Astrocyte of the spinal cord (primary cell): Measurements from ENCODE around the gene SMOC1.
A peak's percentile ranks its signal among the peaks of the same experiment; 100 is the strongest.

ENCODE experiments used
- DNase-seq: peaks from one replicate; pipeline ENCODE4 v3.0.0; 2011; ENCODE audit warnings: low read depth, low spot score
- H3K4me3 ChIP-seq: 2 replicates; pipeline ENCODE4 v1.5.1; 2011; ENCODE audit warnings: low read depth, mild to moderate bottlenecking, low read length, moderate library complexity
- CTCF ChIP-seq: IDR thresholded peaks from 2 replicates; pipeline ENCODE4 v1.5.1; 2012; ENCODE audit warnings: low read depth, mild to moderate bottlenecking, low read length, inconsistent platforms
- in situ Hi-C: cut with HindIII; loops from 2 replicates; pipeline ENCODE4 v1.10.0; 2017; ENCODE audit warnings: low sequenced_read_pairs

Gene SMOC1

GRCh38 chr14:70019695-70020094 lies 140.5 kb downstream of the SMOC1 start:
- in situ Hi-C loops, result no loop called here
- no peak overlapping the region for H3K4me3 ChIP-seq

GRCh38 chr14:70020352-70021170 lies 141.3 kb downstream of the SMOC1 start:
- TF ChIP-seq CTCF, result no peak
- no peak for DNase-seq
- in situ Hi-C loops, result no loop called here
- H3K4me3 ChIP-seq, result no peak overlapping the region

More at GRCh38 chr14:70019695-70020094, 140.5 kb downstream of the SMOC1 start:
- TF ChIP-seq CTCF, result no peak
- no peak for DNase-seq

- no peak overlapping the region for H3K4me3 ChIP-seq
- no peak for DNase-seq
- in situ Hi-C loops, result no loop called here
- no peak for TF ChIP-seq CTCF
These were observed 142.5 kb downstream of the SMOC1 start for GRCh38 chr14:70021548-70022220.

GRCh38 chr14:70022771-70023445 lies 143.7 kb downstream of the SMOC1 start:
- in situ Hi-C loops, result no loop called here
- no peak for TF ChIP-seq CTCF
- no peak overlapping the region for H3K4me3 ChIP-seq
- DNase-seq, result no peak

- no peak overlapping the region for H3K4me3 ChIP-seq
- no peak for DNase-seq
- no peak for TF ChIP-seq CTCF
- in situ Hi-C loops, result no loop called here
These were observed 144.7 kb downstream of the SMOC1 start for GRCh38 chr14:70023871-70024270.

GRCh38 chr14:70027785-70028428 lies 148.7 kb downstream of the SMOC1 start:
- no peak overlapping the region for H3K4me3 ChIP-seq
- in situ Hi-C loops, result no loop called here
- TF ChIP-seq CTCF, result peak; percentile 95
- peak; percentile 50 for DNase-seq
